HG02884 (cell line): ENCODE measurements around the gene ANKRD44.

Experiments
- ATAC-seq: cut with Tn5 transposase; IDR thresholded peaks from one replicate; pipeline ENCODE4 v1.9.1; 2021; ENCODE audit warnings: mild to moderate bottlenecking, moderate library complexity; ENCODE audit not compliant: unreplicated experiment

Gene ANKRD44

DNA sequence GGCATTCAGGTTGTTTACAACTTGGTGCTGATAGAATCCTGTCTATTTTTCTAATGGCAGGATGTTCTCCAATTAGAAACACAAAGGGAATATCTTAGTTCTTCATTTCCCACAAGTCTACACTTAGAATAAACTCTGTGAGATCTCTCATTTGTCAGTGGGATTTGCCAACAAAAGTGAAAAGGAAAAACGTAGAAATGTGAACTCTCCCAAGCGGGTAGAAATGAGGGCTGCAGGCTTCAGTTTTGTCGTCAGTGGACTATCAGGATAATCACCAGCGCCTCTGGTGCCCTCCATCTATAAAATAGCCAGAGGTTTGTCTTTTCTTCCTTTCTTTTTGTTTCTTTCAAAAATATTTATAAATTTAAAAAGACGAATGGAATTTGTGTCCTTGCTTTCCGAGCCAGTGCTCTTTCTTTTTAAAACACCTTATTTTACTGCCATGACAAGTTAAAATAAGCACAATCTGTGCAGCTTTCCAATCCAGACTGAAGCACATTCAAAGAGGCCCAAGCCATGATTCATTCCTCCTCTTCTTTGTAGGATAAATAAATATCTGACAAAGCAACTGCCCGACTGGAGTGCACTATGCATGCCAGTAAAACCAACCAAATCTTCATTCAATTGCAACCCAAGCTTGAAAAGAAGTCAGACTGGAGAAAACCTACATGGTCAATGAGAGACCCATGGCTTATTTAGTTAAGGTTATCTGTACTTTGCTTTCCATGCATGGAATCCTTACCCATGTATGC, 185.8 kb downstream of the ANKRD44 start:
- ATAC-seq: no peak

DNA sequence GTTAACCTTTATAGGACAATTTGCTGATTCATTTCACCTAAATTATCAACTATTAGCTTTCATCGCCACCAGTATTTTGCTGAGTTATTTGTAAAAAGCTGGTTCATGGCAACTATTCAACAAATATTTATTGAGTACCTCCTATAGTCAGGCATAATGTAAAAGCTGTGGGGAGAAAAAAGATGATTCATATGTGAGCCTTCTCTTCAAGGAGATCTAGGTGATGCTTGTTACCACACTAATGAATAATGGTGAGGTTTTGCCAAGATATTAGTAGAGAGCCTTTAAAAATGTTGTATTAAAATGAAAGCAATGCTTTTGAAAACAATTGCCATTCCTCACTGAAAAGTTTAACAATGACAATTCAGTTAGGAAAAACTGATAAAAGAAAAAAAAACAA, 187.8 kb downstream of the ANKRD44 start:
- ATAC-seq: no peak

DNA sequence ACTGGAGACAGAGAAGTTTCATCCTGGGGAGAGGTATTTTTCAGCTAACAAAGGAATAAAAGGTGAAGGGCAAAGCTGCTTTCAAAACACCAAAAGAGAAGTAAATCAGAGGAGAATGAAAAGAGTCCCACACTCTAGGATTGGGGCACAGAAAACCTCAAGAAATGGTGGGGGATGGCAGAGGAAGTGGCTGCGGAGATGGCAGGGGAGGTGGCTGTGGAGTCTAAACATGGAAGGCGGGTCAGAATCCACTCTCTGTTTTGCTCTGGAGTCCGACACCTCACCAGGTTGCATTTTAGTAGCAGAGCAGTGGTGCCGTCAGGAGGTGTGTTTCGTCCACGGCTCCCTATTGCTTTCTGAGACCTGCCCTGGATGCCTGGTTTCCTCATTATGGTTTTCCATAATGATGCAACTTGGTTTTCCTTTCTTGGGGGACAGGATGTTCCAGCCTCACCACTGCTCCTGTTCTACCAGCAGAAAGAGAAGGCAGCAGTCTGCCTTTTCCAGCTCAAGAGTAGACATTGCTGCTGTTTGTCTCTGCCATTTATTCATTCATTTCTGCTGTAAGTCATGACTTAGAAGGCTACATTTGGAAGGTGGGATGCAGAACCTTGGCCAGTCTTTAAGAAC, 188.7 kb downstream of the ANKRD44 start:
- no peak for ATAC-seq

DNA sequence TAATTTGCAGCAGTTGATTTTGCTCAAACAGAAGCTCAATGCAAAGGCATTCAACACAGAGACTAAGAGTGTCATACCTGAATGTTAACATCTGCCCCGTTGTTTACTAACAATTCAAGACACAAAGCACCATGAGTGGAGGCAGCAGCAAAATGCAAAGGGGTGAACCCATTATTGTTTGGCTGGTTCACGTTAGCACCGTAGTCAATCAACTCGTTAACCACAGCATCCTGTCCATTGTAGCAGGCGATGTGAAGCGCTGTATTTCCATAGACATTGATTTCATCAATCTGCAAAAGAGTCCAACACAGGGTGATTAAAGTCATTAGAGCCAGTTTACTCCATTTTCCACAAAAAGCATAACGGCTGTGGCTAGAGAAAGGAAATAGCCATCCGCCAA, 189.3 kb downstream of the ANKRD44 start:
- ATAC-seq: no peak

DNA sequence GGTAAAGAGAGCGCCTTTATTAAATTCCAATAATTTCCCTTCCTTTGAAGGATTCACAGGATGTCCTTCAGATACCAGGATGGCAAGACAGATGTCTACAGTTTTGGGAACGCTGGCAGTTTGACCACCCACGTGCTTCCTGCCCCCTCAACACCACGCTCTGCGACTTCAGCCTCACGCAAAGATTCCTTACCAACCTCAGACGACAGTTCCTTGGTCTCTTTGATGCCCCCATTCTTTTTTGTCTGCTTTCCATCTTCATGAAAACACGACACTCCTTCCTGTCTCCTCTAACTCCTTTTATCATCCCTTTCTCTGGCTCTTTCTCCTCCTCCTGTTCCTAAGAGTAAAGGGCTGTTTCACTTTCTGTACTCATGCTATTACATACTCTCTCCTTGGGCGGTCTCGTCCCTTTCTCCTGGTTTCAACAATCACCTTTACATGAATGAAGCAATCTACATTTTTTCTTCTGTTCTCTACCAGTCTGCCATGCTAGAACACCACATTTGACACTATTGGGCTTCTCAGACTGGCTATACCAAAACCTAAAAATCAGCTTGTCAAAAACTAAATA, 194.2 kb downstream of the ANKRD44 start:
- ATAC-seq: no peak

GRCh38 chr2:197115325-197115724, 195.3 kb downstream of the ANKRD44 start:
- ATAC-seq: no peak

GRCh38 chr2:197113275-197113711, 197.3 kb downstream of the ANKRD44 start:
- ATAC-seq: no peak

GRCh38 chr2:197109326-197109725, 201.3 kb downstream of the ANKRD44 start:
- no peak for ATAC-seq

DNA sequence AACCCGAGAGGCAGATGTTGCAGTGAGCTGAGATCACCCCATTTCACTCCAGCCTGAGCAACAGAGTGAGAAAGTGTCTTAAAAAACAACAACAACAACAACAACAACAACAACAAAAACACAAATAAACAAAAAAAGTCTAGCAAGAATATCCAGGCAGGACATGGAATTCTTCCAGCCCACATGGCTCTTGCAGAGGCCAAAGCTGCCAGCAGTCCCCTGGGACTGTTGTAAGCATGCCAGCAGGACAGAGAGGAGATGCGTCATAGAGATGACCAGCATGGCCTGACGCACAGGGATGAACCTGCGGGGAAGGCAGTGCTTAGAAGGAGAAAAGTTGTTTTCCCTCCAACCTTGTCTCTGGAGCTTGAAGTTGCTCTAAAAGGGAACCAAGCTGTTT, 201.8 kb downstream of the ANKRD44 start:
- no peak for ATAC-seq

GRCh38 chr2:197107291-197108269, 203.0 kb downstream of the ANKRD44 start:
- no peak for ATAC-seq

DNA sequence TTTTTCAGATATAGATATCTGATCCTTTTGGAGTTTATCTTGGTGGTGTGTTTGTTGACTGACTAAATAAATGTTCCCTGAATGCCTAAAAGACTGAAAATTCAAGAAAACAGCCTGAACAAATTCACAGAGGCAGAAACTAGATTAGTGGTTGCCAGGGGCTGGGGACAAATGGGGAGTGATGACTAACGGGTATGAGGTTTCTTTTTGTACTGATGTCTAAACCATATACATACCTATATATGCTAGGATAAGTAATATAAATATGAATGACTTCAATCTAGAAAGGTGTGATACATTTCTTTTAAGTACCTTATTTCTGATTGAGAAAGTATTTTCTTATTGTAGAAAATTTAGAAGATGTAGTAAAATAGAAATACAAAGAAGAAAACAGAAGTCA, 207.2 kb downstream of the ANKRD44 start:
- ATAC-seq: no peak

DNA sequence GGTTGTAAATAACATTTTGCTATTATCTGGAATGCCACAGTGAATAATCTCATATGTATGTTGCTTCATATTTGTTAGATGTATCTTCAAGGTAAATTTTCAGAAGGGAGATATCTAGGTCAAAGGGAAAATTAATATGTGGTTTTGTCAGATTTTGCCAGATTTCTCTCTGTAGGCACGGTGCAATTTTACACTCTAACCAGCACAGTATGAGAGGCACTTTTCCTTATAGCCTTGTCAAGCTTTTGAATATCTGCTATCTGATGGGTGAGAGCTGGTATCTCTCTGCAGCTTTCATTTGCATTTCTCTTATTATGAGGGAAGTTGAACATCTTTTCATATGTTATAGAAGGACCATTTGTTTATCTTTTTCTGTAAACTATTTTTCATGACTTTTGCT, 208.3 kb downstream of the ANKRD44 start:
- no peak for ATAC-seq

DNA sequence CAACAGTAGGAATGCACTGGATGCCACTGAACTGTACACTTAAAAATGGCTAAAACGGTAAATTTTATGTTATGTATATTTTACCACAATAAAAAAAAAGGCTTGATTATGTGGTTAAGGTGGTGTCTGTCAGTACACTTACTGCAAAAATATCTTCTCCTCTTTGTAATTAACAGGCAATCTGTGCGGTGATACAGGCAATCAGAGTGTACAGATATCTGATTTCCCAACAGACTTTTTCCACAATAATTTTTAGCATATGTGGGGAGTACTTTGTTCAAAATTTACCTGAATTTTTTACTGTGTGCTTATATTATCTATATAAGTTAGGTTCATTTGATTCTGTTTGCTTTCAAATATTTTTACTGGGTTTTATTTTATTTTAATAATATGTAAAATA, 209.1 kb downstream of the ANKRD44 start:
- ATAC-seq: no peak

DNA sequence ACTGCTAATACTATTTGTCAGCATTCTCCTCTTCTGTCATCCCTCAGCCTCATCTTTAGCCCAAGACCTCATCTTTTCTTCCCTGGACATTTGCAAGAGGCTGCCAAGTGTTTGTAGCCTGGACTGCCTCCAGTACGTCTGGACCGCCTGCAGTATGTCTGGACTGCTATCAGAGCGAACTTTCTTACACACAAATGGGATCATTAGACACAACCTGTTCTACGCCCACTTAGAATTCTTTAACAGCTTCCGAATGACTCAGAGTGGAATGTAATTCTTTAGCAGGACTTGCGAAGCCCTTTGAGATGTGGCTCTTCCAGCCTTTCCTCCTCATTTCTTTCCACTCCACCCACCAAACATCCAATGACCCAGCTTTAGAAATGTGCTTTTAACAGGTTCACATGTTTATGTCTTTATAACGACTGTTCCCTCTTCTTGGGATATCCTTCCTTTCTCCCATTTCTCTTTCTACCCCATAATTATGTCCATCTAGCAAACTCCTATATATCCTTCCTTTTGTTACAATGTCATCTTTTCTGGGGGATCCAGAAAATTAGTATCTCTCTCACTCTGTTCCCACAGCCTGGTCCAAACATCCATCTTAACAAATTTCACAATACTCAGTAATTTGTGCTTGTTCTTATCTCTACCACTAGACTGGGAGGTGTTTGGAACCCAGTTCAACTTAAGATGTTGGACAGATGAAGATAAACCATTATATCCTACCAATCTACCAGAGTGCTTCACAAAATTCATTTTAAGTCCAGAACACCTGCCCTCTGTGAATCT, 212.8 kb downstream of the ANKRD44 start:
- no peak for ATAC-seq

GRCh38 chr2:197096649-197097048, 213.9 kb downstream of the ANKRD44 start:
- ATAC-seq: no peak

DNA sequence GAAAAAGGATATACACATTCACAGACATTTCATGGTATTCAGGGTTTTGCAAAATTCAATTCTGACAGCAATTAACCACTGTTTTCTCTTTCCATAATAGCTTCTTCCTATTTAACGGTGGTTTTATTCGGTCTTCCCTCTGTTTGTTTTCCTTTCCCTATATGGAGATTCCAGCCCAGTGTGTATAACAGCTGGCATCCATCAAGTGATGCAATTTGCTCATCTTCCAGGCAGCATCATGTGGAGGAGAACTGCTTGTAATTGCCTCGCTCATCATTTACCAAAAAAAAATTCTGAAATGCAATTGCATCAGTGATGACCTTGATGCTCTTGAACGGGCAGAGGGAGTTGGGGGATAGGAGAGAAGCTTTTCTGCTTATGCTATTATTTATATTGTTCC, 218.1 kb downstream of the ANKRD44 start:
- no peak for ATAC-seq

- ATAC-seq: no peak
Observed at GRCh38 chr2:197090742-197091367, 219.7 kb downstream of the ANKRD44 start.

GRCh38 chr2:197089655-197090054, 220.9 kb downstream of the ANKRD44 start:
- ATAC-seq: no peak

DNA sequence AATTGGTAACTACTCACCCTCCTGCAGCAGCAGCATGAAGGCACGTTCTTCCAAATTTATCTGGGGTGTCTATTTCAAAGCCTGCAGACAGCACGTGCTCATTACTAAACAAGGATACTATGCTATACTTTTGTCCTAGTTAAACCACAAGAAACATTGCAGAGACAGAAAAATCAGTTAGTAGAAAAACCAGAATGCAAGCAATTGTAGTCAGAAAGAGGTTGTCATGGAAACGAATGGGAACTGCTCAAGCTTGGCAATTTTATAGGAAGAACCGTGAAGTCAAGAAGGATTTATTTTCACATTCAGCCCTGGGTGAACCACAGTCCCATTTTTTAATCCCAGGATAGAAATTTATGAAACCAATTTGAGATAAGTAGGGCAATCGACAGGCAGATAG, 221.9 kb downstream of the ANKRD44 start:
- ATAC-seq: no peak

GRCh38 chr2:197086500-197086899, 224.1 kb downstream of the ANKRD44 start:
- no peak for ATAC-seq
